ENCODE measurements around the gene LDHB.

DNA sequence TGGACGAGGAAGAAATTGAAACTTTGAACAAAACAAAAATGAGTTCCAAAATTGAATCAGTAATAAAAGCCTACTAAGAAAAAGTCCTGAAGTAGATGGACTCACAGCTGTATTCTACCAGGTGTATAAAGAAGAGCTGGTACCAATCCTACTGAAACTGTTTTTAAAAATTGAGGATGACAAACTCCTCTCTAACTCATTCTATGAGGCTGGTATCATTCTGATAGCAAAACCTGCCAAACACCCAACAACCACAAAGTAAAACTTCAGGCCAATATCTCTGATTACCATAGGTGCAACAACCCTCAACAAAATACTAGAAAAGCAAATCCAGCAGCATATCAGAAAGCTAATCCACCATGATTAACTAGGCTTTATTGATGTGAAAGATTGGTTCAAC is 33.9 kb upstream of the LDHB start:
- TF ChIP-seq CTCF (IDR thresholded peaks at IDR 0.05): no peak
- no peak for TF ChIP-seq FOXJ3 (CRISPR knock-in tag; IDR thresholded peaks at IDR 0.05)

All from SK-N-SH (cell line).